GM18870 (cell line): ENCODE data around the gene GTF3C1.
"Not testable (repeated sequence)": the region's sequence is repeated elsewhere in the genome, so short reads cannot be mapped to it uniquely, and the experiment has no call there.

ENCODE experiments used
- ATAC-seq: cut with Tn5 transposase; IDR thresholded peaks from one replicate; pipeline ENCODE4 v1.9.1; 2021; ENCODE audit warnings: moderate library complexity; ENCODE audit not compliant: unreplicated experiment

The GTF3C1 gene

GRCh38 chr16:27549746-27550581 is at the start of gene GTF3C1, which contains the start of gene KATNIP:
TSS of gene GTF3C1 (minus strand) at chr16:27549913. CDS start at chr16:27549890, 23 bp downstream.
TSS of gene KATNIP (plus strand) at chr16:27550144. CDS start at chr16:27550171, 27 bp downstream.
- ATAC-seq, result peak; percentile 90

- ATAC-seq, result no peak
These were observed 49.3 kb upstream of the GTF3C1 start for GRCh38 chr16:27598931-27599565.

DNA sequence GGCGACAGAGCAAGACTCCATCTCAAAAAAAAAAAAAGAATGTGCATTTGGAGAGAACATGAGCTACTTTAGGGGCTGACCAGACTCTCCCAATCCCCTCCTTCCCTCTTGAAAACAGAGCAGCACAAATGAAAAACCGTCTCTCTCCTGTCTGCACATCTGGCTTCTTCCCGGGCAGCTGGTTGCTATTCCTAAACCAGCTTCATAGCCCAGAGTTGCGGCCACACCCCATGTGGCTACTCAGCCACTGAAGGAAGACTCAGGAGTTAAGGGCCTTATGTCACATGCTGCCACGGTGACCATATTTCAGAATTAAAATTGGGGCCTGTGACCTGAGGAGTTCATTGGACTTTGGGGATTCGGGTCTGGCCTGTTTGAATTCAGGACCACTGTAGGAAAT is 48.5 kb upstream of the GTF3C1 start:
- no peak for ATAC-seq

DNA sequence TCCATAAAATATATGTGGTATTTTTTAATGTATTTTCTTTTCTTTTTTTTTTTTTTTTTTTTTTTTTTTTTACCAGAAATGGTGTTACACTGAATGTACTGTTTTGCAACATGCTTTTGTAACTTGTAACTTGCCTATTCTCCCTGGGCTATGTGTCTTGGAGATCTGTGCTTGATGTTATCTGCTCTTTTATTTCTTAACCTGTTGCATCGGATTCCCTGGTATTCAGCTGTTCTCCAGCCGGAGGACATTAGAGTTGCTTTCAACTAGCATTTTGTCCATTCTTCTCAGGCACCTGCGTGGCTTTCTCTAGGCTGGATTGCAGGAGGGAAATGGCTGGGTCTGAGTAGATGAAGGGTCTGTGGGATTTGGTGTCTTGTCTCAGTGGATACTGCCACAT is 47.6 kb upstream of the GTF3C1 start:
- no peak for ATAC-seq

GRCh38 chr16:27596411-27596810 is 46.7 kb upstream of the GTF3C1 start:
- no peak for ATAC-seq

- ATAC-seq, result no peak
These were observed 46.3 kb upstream of the GTF3C1 start for GRCh38 chr16:27595993-27596392.

- no peak for ATAC-seq
These were observed 45.8 kb upstream of the GTF3C1 start for GRCh38 chr16:27595475-27595874.

DNA sequence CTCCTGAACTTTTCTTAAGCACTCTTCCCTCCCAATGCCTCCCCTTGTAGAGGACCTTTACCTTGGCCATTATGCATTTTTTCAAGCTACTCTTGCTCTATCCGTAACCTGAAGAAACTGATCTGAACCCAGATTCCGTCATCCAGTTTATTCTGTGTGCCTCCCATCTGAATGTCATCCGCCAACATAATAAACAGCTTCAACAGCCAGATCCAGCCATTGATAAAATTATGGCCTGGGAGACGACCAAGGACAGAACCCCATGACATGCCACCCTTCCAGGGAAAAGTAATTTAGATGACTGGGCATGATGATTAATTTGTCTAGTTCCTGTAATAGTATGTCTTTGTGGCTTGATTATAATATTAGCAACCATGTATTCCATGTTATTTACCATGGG is 42.1 kb upstream of the GTF3C1 start:
- no peak for ATAC-seq

DNA sequence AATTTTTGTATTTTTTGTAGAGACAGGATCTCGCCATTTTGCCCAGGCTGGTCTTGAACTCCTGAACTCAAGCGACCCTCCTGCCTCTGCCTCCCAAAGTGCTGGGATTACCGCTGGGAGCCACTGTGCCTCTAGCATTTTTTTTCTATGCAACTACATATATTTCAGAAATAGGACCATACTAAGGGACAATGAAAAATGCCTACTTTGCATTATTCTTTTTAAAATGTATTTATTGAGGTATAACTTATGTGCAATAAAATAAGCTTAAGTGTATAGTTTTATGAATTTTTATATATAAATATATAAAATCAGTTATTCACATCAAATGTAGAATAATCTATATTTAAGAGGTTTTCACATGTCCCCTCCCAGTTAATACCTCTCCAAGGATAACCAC is 38.3 kb upstream of the GTF3C1 start:
- no peak for ATAC-seq

- ATAC-seq, result no peak
These were observed 37.0 kb upstream of the GTF3C1 start for GRCh38 chr16:27586711-27587110.

- ATAC-seq, result no peak
These were observed 35.5 kb upstream of the GTF3C1 start for GRCh38 chr16:27585200-27585599.

GRCh38 chr16:27583634-27584033 is 33.9 kb upstream of the GTF3C1 start:
- no peak for ATAC-seq

DNA sequence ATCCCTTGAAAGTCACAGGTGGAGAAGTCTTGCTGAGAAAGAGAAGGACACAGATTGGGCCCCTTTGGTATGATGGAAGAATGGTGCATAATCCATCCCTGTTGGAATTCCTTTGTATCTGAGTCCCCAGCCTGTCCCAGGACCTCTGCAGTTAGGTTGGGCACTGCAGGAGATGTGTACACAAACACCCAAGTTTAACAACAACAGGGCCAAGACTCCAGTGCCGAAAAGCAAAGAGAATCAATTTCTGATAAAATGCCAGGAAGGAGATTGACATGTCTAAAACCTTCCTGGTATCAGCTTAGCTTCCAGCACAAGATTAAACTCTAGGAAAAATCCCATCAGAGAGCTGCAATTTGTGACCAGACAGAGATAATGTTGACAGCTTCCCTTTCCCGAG is 33.2 kb upstream of the GTF3C1 start:
- ATAC-seq, result no peak

DNA sequence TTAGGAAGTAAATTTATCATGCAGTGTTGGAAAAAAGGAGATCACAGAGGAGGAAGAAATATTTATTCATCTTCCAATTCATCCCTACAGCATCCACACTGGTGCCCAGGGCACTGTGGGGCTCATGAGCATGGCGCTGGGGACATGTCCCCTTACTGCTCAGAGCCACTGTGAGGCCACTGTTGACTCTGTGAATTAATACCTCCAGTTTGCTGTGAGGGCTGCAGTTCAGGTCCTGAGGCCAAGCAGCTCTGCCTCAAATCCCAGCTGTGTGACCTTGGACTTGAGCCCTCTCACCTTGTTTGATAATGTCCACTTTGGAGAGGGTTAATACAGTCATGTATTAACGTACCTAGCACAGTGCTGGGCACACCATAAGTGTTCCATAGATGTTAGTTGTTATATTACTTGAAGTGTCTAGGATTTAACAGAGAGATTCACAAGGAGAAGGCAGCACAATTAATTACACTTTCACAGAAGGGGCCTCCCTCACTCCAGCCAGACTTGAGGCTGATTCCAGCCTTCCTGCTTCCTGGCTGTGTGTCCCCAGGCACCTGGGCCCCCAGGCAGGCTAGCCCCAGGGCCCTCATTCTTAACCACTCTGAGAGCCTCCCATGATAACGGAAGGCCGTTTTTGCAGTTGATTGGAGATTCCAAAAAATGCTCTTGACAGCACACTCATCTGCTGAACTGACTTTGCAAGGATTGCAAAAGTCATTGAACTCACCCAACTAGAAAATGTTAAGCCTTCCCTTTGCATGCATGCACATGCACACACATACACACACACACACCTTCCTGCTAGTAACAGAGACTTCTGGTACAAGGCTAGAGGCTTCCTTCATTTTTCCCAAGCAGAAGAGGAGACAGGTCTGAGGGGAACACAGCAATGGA is 29.6 kb upstream of the GTF3C1 start:
- no peak for ATAC-seq

GRCh38 chr16:27576729-27577128 is 27.0 kb upstream of the GTF3C1 start:
- ATAC-seq, result no peak

DNA sequence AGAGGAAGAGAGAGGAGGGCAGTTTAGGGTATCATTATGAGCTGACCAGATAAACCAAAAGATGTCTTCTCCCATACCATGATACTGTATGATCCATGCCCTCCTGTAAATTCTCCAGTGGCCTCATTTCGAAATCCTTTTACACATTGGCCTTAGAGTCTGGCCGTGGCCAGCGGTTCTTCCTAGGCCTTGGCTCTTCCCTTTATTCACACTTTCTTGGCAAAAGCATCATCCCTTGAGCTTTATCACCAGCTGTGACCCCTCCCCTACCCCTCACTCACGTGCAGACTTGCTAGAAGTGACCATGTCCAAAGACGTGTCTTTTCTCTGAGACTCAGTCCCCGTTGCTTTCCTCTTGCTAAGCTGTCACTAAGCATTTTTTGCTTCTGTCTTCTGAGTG is 23.0 kb upstream of the GTF3C1 start:
- no peak for ATAC-seq

GRCh38 chr16:27571433-27572326 is 22.0 kb upstream of the GTF3C1 start:
- no peak for ATAC-seq

- ATAC-seq, result not testable (repeated sequence)
These were observed 21.3 kb upstream of the GTF3C1 start for GRCh38 chr16:27570986-27571385.

GRCh38 chr16:27568077-27568476 is 18.4 kb upstream of the GTF3C1 start:
- no peak for ATAC-seq

DNA sequence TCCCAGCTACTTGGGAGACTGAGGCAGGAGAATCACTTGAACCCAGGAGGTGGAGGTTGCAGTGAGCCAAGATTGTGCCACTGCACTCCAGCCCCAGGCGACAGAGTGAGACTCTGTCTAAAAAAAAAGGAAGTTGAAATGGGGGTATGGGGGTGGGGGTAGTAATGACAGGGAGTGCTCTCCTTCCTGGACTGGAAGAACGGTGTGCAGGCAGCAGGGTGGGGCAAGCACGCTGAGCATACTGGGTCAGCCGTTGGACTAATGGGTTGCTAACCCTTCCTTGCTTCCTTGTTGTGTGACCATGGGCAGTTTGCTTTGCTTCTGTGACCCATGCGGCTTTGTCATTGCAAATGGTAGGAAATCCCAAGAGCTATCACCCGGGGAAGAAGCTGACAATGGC is 16.7 kb upstream of the GTF3C1 start:
- ATAC-seq, result no peak
